Activated B cell treated with CpG ODN at 0.5 μM for 24 hours (primary cell): ENCODE results near the gene BST1. TPM values are rescaled to one million over a fixed set of nuclear protein-coding genes. Genes with fewer than 3 reads are reported as not detected.

Experiments used
- ATAC-seq: fragments of 200-7000 bp; cut with Tn5 transposase; one replicate; pipeline ENCODE4 v1.10.0; 2021; ENCODE audit warnings: low read depth, mild to moderate bottlenecking, moderate library complexity
- CTCF ChIA-PET: fragments of 350-600 bp; sonication (Branson Sonifier 250); formaldehyde crosslinking; loops from one replicate; lab custom pipeline; 2021; ENCODE audit warnings: antibody characterized with exemption; lab: Charles Lee
- POLR2A ChIA-PET: fragments of 350-600 bp; sonication (Branson Sonifier 250); formaldehyde crosslinking; loops from one replicate; lab custom pipeline; 2021; ENCODE audit warnings: antibody characterized with exemption; lab: Charles Lee
- DNase-seq: peaks from one replicate; pipeline ENCODE4 v3.0.0; 2022
- H3K27ac Mint-ChIP-seq: one replicate; pipeline ENCODE4 v1.8.0; 2020; ENCODE audit warnings: mixed read lengths
- H3K27me3 Mint-ChIP-seq: one replicate; pipeline ENCODE4 v1.8.0; 2021; ENCODE audit warnings: mixed read lengths
- H3K36me3 Mint-ChIP-seq: one replicate; pipeline ENCODE4 v1.8.0; 2021; ENCODE audit warnings: low read depth, mixed read lengths
- H3K4me1 Mint-ChIP-seq: one replicate; pipeline ENCODE4 v1.8.0; 2021; ENCODE audit warnings: mixed read lengths
- H3K4me3 Mint-ChIP-seq: one replicate; pipeline ENCODE4 v1.8.0; 2020; ENCODE audit warnings: mild to moderate bottlenecking, mixed read lengths
- H3K9me3 Mint-ChIP-seq: one replicate; pipeline ENCODE4 v1.8.0; 2020; ENCODE audit warnings: mixed read lengths
- CTCF ChIP-seq: fragments of 200-600 bp; IDR thresholded peaks from one replicate; pipeline ENCODE4 v1.8.0; 2022; ENCODE audit warnings: antibody characterized with exemption, mild to moderate bottlenecking
- intact Hi-C: fragments of 100-400 bp; cut with micrococcal nuclease; formaldehyde crosslinking; loops from one replicate; pipeline ENCODE4 v1.15.1; 2024
- total RNA-seq: library from RNA; stranded (reverse); gene quantifications from 2 replicates; pipeline ENCODE4 v1.2.3, GENCODE V29; 2022

The BST1 gene
- total RNA-seq, 1 donor from 2014 or later = 0.49 TPM

GRCh38 chr4:15703439-15703838 lies 574 bp downstream of the BST1 start:
- ChIA-PET POLR2A (interaction anchor here (0.7 kb wide), 1 partner anchor 234 kb away, joined by 5 read pairs; the partner anchor contains the start of gene CC2D2A), CTCF (no interaction called here)
- Mint-ChIP-seq H3K4me3 (peak overlapping the region; percentile 87), H3K27me3 (peaks cover 17% of the 10 kb centered on the region), H3K4me1 (peaks cover 10% of the 10 kb centered on the region), H3K27ac (no peak overlapping the region), H3K36me3 (no peaks in the 10 kb centered on the region), H3K9me3 (no peaks in the 10 kb centered on the region)
- no peak for TF ChIP-seq CTCF
- intact Hi-C loops = no loop called here
- no peak for ATAC-seq
- DNase-seq = no peak

GRCh38 chr4:15704129-15704528 lies 1.3 kb downstream of the BST1 start:
- no peak for DNase-seq
- no peak overlapping the region for H3K27ac Mint-ChIP-seq
- POLR2A ChIA-PET = no interaction called here

GRCh38 chr4:15706646-15707362 lies 3.9 kb downstream of the BST1 start:
- no peak for TF ChIP-seq CTCF
- POLR2A ChIA-PET = no interaction called here
- no peaks in the 10 kb centered on the region for H3K36me3 Mint-ChIP-seq
- peaks cover 6% of the 10 kb centered on the region for H3K27me3 Mint-ChIP-seq
- DNase-seq (no peak), ATAC-seq (no peak)
- H3K4me3 Mint-ChIP-seq = no peak overlapping the region
- CTCF ChIA-PET = no interaction called here
- no peak overlapping the region for H3K27ac Mint-ChIP-seq
- intact Hi-C loops = no loop called here
- H3K9me3 Mint-ChIP-seq = no peaks in the 10 kb centered on the region
- peaks cover 10% of the 10 kb centered on the region for H3K4me1 Mint-ChIP-seq

More at GRCh38 chr4:15704129-15704528, 1.3 kb downstream of the BST1 start:
- Mint-ChIP-seq H3K4me3 (no peak overlapping the region), H3K36me3 (no peaks in the 10 kb centered on the region), H3K9me3 (no peaks in the 10 kb centered on the region), H3K4me1 (peaks cover 10% of the 10 kb centered on the region), H3K27me3 (peaks cover 14% of the 10 kb centered on the region)
- no peak for ATAC-seq
- CTCF ChIA-PET = no interaction called here
- TF ChIP-seq CTCF = no peak
- intact Hi-C loops = no loop called here

- Mint-ChIP-seq H3K4me1 (peaks cover 6% of the 10 kb centered on the region), H3K36me3 (no peaks in the 10 kb centered on the region), H3K27me3 (peaks cover 3% of the 10 kb centered on the region), H3K27ac (no peak overlapping the region), H3K9me3 (no peaks in the 10 kb centered on the region), H3K4me3 (no peak overlapping the region)
- POLR2A ChIA-PET = no interaction called here
- intact Hi-C loops = no loop called here
- DNase-seq (no peak), ATAC-seq (no peak)
- no peak for TF ChIP-seq CTCF
- CTCF ChIA-PET = no interaction called here
Measured at GRCh38 chr4:15707363-15707715, 4.5 kb downstream of the BST1 start.

GRCh38 chr4:15711762-15712161 lies 8.9 kb downstream of the BST1 start:
- H3K27ac Mint-ChIP-seq = no peak overlapping the region
- ATAC-seq (no peak), DNase-seq (no peak)
- no peaks in the 10 kb centered on the region for H3K4me1 Mint-ChIP-seq
- ChIA-PET CTCF (interaction anchor here (1.4 kb wide), 1 partner anchor 93 kb away, joined by 4 read pairs; no protein-coding TSS in a partner anchor), POLR2A (no interaction called here)
- intact Hi-C loops = no loop called here
- H3K36me3 Mint-ChIP-seq = no peaks in the 10 kb centered on the region
- H3K27me3 Mint-ChIP-seq = no peaks in the 10 kb centered on the region
- H3K9me3 Mint-ChIP-seq = no peaks in the 10 kb centered on the region
- no peak overlapping the region for H3K4me3 Mint-ChIP-seq
- TF ChIP-seq CTCF = no peak
